Thyroid gland (tissue), 4 donors: ENCODE results near the gene CD177.
"Not testable (repeated sequence)": the region's sequence is repeated elsewhere in the genome, so short reads cannot be mapped to it uniquely, and the experiment has no call there.

Experiments used
- CTCF ChIP-seq, 6 experiments: fragments of 200-600 bp in 3 of 6; fragments of 450-650 bp in 3 of 6; sonication (generic) in 3 of 6; IDR thresholded peaks; one replicate each; pipeline ENCODE4 v1.5.1; 2016 to 2019; ENCODE audit warnings: antibody characterized with exemption in 6 of 6, mild to moderate bottlenecking in 2 of 6, inconsistent platforms in 1 of 6, moderate library complexity in 1 of 6
- POLR2A ChIP-seq, 2 donors: fragments of 450-650 bp; IDR thresholded peaks; one replicate each; pipeline ENCODE4 v1.6.1; 2017; ENCODE audit warnings: antibody characterized with exemption in 2 of 2, mild to moderate bottlenecking in 2 of 2, moderate library complexity in 1 of 2

GRCh38 chr19:43391552-43391935, 38.1 kb downstream of the CD177 start:
- not testable (repeated sequence) for TF ChIP-seq CTCF, POLR2A (IDR thresholded peaks at IDR 0.05)
